ENCODE data around the gene SCARF2.

SCARF2 gene

GRCh38 chr22:20439556-20439927 lies 1.9 kb upstream of the SCARF2 start:
- Histone ChIP-seq H2AFZ (ENCODE audit: low read length) (no peak overlapping the region), H3K27ac (ENCODE audit: low read depth, low read length, poor library complexity, severe bottlenecking) (no peak overlapping the region), H3K9ac (ENCODE audit: low read length) (no peak overlapping the region), H3K79me2 (ENCODE audit: insufficient read depth, low read length) (no peaks in the 10 kb centered on the region), H3K9me3 (ENCODE audit: low read length) (no peaks in the 10 kb centered on the region), H3K4me2 (ENCODE audit: low read length) (no peak overlapping the region), H3K4me1 (ENCODE audit: insufficient read depth, low read length, severe bottlenecking) (no peaks in the 10 kb centered on the region), H4K20me1 (ENCODE audit: insufficient read depth, low read length) (no peaks in the 10 kb centered on the region), H3F3A (ENCODE audit: insufficient read depth, low read length) (no peaks in the 10 kb centered on the region), H3K27me3 (ENCODE audit: insufficient read depth, low read length) (no peaks in the 10 kb centered on the region), H3K4me3 (ENCODE audit: low read depth, low read length, poor library complexity, severe bottlenecking) (no peak overlapping the region), H3K36me3 (ENCODE audit: insufficient read depth, low read length) (0 out of 2 replicates have a peak, but pooled peaks cover 7% of the 10 kb centered on the region), H3K9me2 (ENCODE audit: low read depth, low read length) (no peaks in the 10 kb centered on the region)
- TF ChIP-seq EZH2 (IDR thresholded peaks at IDR 0.05; ENCODE audit: borderline replicate concordance, low read length) (no peak), CTCF (IDR thresholded peaks at IDR 0.05; ENCODE audit: low read length) (no peak)

GRCh38 chr22:20438678-20439492 lies 1.3 kb upstream of the SCARF2 start:
- no peak for TF ChIP-seq CTCF (IDR thresholded peaks at IDR 0.05; ENCODE audit: low read length)
- TF ChIP-seq EZH2 (IDR thresholded peaks at IDR 0.05; ENCODE audit: borderline replicate concordance, low read length), result no peak
- 0 out of 2 replicates have a peak, but pooled peaks cover 7% of the 10 kb centered on the region for H3K36me3 ChIP-seq (ENCODE audit: insufficient read depth, low read length)
- H3F3A ChIP-seq (ENCODE audit: insufficient read depth, low read length), result no peaks in the 10 kb centered on the region
- no peak overlapping the region for H3K4me2 ChIP-seq (ENCODE audit: low read length)
- no peak overlapping the region for H3K4me3 ChIP-seq (ENCODE audit: low read depth, low read length, poor library complexity, severe bottlenecking)
- no peak overlapping the region for H2AFZ ChIP-seq (ENCODE audit: low read length)
- no peaks in the 10 kb centered on the region for H3K9me3 ChIP-seq (ENCODE audit: low read length)
- no peaks in the 10 kb centered on the region for H3K79me2 ChIP-seq (ENCODE audit: insufficient read depth, low read length)
- H3K27ac ChIP-seq (ENCODE audit: low read depth, low read length, poor library complexity, severe bottlenecking), result no peak overlapping the region
- H3K9ac ChIP-seq (ENCODE audit: low read length), result no peak overlapping the region
- no peaks in the 10 kb centered on the region for H3K4me1 ChIP-seq (ENCODE audit: insufficient read depth, low read length, severe bottlenecking)
- no peaks in the 10 kb centered on the region for H3K9me2 ChIP-seq (ENCODE audit: low read depth, low read length)
- H3K27me3 ChIP-seq (ENCODE audit: insufficient read depth, low read length), result no peaks in the 10 kb centered on the region
- no peaks in the 10 kb centered on the region for H4K20me1 ChIP-seq (ENCODE audit: insufficient read depth, low read length)

- TF ChIP-seq CTCF (IDR thresholded peaks at IDR 0.05; ENCODE audit: low read length), result no peak
- no peak for TF ChIP-seq EZH2 (IDR thresholded peaks at IDR 0.05; ENCODE audit: borderline replicate concordance, low read length)
- H3F3A ChIP-seq (ENCODE audit: insufficient read depth, low read length), result no peaks in the 10 kb centered on the region
- no peaks in the 10 kb centered on the region for H3K79me2 ChIP-seq (ENCODE audit: insufficient read depth, low read length)
- no peaks in the 10 kb centered on the region for H3K4me1 ChIP-seq (ENCODE audit: insufficient read depth, low read length, severe bottlenecking)
- no peak overlapping the region for H3K4me3 ChIP-seq (ENCODE audit: low read depth, low read length, poor library complexity, severe bottlenecking)
- H3K9ac ChIP-seq (ENCODE audit: low read length), result no peak overlapping the region
- no peak overlapping the region for H3K4me2 ChIP-seq (ENCODE audit: low read length)
- no peaks in the 10 kb centered on the region for H3K9me3 ChIP-seq (ENCODE audit: low read length)
- H4K20me1 ChIP-seq (ENCODE audit: insufficient read depth, low read length), result no peaks in the 10 kb centered on the region
- H2AFZ ChIP-seq (ENCODE audit: low read length), result no peak overlapping the region
- no peak overlapping the region for H3K27ac ChIP-seq (ENCODE audit: low read depth, low read length, poor library complexity, severe bottlenecking)
- H3K27me3 ChIP-seq (ENCODE audit: insufficient read depth, low read length), result no peaks in the 10 kb centered on the region
- no peaks in the 10 kb centered on the region for H3K9me2 ChIP-seq (ENCODE audit: low read depth, low read length)
- H3K36me3 ChIP-seq (ENCODE audit: insufficient read depth, low read length), result 0 out of 2 replicates have a peak, but pooled peaks cover 7% of the 10 kb centered on the region
These were observed 727 bp upstream of the SCARF2 start for GRCh38 chr22:20438427-20438677.
